ENCODE data around the gene AP3M1.

DNA sequence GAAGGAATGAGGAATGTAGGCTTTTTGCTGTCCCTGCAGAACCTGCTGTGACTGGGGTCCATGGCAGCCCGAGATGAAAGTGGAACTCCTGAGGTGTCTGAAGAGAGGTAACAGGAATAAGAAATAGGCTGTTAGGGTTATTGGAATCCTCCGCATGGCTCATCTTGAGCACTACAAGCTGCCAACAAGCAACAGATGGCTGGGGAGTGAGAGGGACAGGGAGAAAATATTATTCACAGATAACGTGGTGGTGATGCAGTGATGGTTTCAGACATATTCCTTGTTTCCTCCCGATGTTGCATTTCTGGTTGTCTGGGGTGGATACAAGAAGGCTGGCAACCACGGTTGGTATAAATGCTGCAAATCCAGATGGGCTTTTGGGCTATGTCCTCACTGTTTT lies 46.1 kb downstream of the AP3M1 start:
- TF ChIP-seq, protein P1, sequence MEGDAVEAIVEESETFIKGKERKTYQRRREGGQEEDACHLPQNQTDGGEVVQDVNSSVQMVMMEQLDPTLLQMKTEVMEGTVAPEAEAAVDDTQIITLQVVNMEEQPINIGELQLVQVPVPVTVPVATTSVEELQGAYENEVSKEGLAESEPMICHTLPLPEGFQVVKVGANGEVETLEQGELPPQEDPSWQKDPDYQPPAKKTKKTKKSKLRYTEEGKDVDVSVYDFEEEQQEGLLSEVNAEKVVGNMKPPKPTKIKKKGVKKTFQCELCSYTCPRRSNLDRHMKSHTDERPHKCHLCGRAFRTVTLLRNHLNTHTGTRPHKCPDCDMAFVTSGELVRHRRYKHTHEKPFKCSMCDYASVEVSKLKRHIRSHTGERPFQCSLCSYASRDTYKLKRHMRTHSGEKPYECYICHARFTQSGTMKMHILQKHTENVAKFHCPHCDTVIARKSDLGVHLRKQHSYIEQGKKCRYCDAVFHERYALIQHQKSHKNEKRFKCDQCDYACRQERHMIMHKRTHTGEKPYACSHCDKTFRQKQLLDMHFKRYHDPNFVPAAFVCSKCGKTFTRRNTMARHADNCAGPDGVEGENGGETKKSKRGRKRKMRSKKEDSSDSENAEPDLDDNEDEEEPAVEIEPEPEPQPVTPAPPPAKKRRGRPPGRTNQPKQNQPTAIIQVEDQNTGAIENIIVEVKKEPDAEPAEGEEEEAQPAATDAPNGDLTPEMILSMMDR (conservative IDR thresholded peaks at IDR 0.05; ENCODE audit: low read depth, low read length) = no peak
- no peak for TF ChIP-seq EZH2 (IDR thresholded peaks at IDR 0.05; ENCODE audit: borderline replicate concordance, low read depth, low read length, poor library complexity, severe bottlenecking)

All from A673 (cell line).